HG02943 (cell line): Measurements from ENCODE around the gene AHI1.

Source experiments
- ATAC-seq: cut with Tn5 transposase; IDR thresholded peaks from one replicate; pipeline ENCODE4 v1.9.1; 2021; ENCODE audit warnings: mild to moderate bottlenecking, low read depth, moderate library complexity; ENCODE audit not compliant: unreplicated experiment

Gene AHI1

GRCh38 chr6:135497412-135498184, at the start of gene AHI1:
AHI1 (minus strand) TSS chr6:135497740; CDS start chr6:135492237, 5,503 bp downstream.
- peak; percentile 97 for ATAC-seq

- no peak for ATAC-seq
Measured at GRCh38 chr6:135546680-135547418, 49.3 kb upstream of the AHI1 start.

- no peak for ATAC-seq
Measured at GRCh38 chr6:135546206-135546605, 48.7 kb upstream of the AHI1 start.

GRCh38 chr6:135540207-135540840, 42.8 kb upstream of the AHI1 start:
- ATAC-seq, result no peak

- no peak for ATAC-seq
Measured at GRCh38 chr6:135537741-135538301, 40.3 kb upstream of the AHI1 start.

GRCh38 chr6:135535989-135536414, 38.5 kb upstream of the AHI1 start:
- no peak for ATAC-seq

GRCh38 chr6:135534773-135535380, 37.3 kb upstream of the AHI1 start:
- ATAC-seq, result no peak

- ATAC-seq, result no peak
Measured at GRCh38 chr6:135532559-135532958, 35.0 kb upstream of the AHI1 start.

GRCh38 chr6:135531954-135532490, 34.5 kb upstream of the AHI1 start:
- no peak for ATAC-seq

- ATAC-seq, result no peak
Measured at GRCh38 chr6:135530113-135530512, 32.6 kb upstream of the AHI1 start.

- no peak for ATAC-seq
Measured at GRCh38 chr6:135527960-135528249, 30.4 kb upstream of the AHI1 start.

GRCh38 chr6:135527116-135527959, 29.8 kb upstream of the AHI1 start:
- no peak for ATAC-seq

- no peak for ATAC-seq
Measured at GRCh38 chr6:135525594-135525993, 28.1 kb upstream of the AHI1 start.

GRCh38 chr6:135522965-135523692, 25.6 kb upstream of the AHI1 start:
- ATAC-seq, result no peak

GRCh38 chr6:135521431-135521830, 23.9 kb upstream of the AHI1 start:
- no peak for ATAC-seq

GRCh38 chr6:135520781-135521180, 23.2 kb upstream of the AHI1 start:
- no peak for ATAC-seq

GRCh38 chr6:135519348-135519747, 21.8 kb upstream of the AHI1 start:
- ATAC-seq, result no peak

GRCh38 chr6:135517527-135517926, 20.0 kb upstream of the AHI1 start:
- no peak for ATAC-seq

GRCh38 chr6:135514706-135515105, 17.2 kb upstream of the AHI1 start:
- ATAC-seq, result no peak
